Left colon (tissue), 2 donors: ENCODE results near the gene TNFRSF12A. TPM values are rescaled to one million over a fixed set of nuclear protein-coding genes. Genes with fewer than 3 reads are reported as not detected.
A peak's percentile ranks its signal among the peaks of the same experiment; 100 is the strongest.

Experiments
- ATAC-seq: fragments of 200-7000 bp; cut with Tn5 transposase; one replicate; pipeline ENCODE4 v1.9.1; 2020; ENCODE audit warnings: mild to moderate bottlenecking, moderate library complexity
- DNase-seq, 2 donors: peaks; one replicate each; pipeline ENCODE4 v3.0.0-alpha.2; 2020
- intact Hi-C, 2 donors: fragments of 100-400 bp; cut with DNase I in 1 of 2; cut with micrococcal nuclease in 1 of 2; formaldehyde crosslinking; loops; one replicate each; pipeline versions ENCODE4 v1.11.2 to v1.14.0; 2022; cut with DNase I, micrococcal nuclease
- long read RNA-seq: library from polyadenylated mRNA; unstranded; transcript quantifications from one replicate; pipeline ENCODE4 v2.0.0, GENCODE V29; 2021
- total RNA-seq, 2 donors: library from RNA; stranded (reverse); fragmentation: NEBNext Ultra II Directional; extraction: Animal tissue kit (Norgen Biotek cat#: 25700); gene quantifications; one replicate each; pipeline ENCODE4 v1.2.1, GENCODE V29; 2021
- donor health status: DM: no; HTN: no; CAD: no.
- donor health status: DM: yes; HTN: yes; CAD: no.

Gene TNFRSF12A
- total RNA-seq = 10 to 100 TPM; 10.5 to 19.3 TPM
- long read RNA-seq, transcript TNFRSF12A-201 (4 exons, 1,033 nt) = major isoform, 9 of 10 reads
- long read RNA-seq, partial matches to known transcripts = 0 of 10 reads
- long read RNA-seq, other reads (novel, unspliced or antisense) = 0 of 10 reads

- DNase-seq (peak; percentile 68 to 86), ATAC-seq (peak; percentile 53)
- intact Hi-C loops = no loop called here
These were observed at the start of gene TNFRSF12A for GRCh38 chr16:3020247-3020603. Gene TNFRSF12A (plus strand): TSS chr16:3020368. CDS start chr16:3020398, 30 bp downstream.

DNA sequence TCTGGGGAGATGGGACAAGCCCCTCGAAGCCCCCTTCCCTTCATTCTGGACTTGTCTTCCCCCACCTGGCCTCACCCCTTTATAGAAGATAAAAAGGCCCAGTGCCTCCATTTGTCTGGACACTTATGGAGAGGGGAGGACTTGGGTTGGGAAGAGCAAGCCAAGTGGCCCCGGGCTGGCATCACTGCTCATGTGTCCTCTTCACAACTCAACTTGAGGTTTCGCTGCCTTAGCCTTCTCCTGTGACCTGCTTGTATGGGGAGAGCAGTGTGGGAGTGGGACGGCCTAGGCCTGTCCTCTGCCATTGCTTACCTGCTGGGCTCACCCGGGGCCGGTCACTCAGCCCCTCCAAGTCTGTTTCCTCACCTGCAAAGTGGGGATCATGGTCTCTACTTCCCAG is 49.6 kb upstream of the TNFRSF12A start:
- no peak for ATAC-seq
- DNase-seq = no peak
- intact Hi-C loops = no loop called here

GRCh38 chr16:2971134-2971984 is 48.8 kb upstream of the TNFRSF12A start:
- ATAC-seq = no peak
- intact Hi-C loops = no loop called here
- no peak for DNase-seq

- DNase-seq (no peak), ATAC-seq (no peak)
- intact Hi-C loops = no loop called here
These were observed 48.0 kb upstream of the TNFRSF12A start for GRCh38 chr16:2971985-2972784.

DNA sequence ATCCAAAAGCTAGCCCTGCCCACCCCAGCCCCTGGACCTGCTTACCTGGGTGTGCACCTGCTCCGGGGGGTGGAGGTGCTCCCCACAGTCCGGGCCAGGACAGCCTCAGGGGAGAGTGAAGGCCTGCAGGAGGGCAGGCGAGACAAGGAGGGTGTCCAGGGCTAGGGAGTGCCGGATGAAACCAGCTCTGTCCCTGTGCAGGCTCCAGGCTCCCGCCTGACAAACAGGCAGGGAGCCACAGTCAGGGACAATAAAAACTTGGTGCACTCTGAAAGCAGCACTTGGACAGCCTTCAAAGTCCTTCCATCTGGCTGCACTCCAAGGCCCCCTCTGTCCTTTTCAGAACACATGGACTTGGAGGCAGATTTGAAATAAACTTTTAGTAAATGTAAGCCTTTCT is 47.1 kb upstream of the TNFRSF12A start:
- intact Hi-C loops = no loop called here
- ATAC-seq = no peak
- no peak for DNase-seq

DNA sequence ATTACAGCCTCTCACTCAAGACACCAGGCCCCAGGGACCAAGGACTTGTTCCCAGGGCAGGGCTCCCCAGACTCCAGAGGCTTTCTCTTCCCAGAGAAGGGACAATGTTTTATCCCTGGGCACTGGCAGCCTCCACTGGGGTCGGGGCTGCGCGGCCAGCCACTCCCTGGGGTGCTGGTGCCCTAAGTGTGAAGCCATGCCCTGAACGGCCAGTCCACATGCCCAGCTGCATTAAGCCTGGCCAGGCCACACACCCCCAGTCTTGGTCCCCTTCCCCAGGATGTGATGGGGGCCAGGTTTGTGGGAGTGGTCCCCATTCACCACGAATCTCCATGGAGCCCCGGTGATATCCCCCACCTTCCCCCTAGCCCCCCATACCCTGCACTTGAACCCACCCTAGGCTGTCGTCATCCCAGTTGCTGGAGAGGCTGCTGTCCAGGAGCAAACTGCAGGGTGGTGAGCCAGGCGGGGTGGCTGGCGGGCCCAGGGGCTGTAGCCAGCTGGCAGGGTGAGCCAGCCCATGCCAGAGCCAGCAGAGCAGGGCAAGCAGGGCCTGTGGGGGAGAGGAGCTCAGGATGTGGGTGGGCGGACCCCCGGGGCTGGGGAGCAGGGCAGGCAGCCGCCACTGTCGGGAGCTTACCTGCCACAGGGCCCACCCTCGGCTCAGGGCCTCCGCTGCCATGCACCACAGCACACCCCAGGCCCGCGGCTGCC is 46.4 kb upstream of the TNFRSF12A start:
- no peak for ATAC-seq
- no peak for DNase-seq
- intact Hi-C loops = no loop called here

DNA sequence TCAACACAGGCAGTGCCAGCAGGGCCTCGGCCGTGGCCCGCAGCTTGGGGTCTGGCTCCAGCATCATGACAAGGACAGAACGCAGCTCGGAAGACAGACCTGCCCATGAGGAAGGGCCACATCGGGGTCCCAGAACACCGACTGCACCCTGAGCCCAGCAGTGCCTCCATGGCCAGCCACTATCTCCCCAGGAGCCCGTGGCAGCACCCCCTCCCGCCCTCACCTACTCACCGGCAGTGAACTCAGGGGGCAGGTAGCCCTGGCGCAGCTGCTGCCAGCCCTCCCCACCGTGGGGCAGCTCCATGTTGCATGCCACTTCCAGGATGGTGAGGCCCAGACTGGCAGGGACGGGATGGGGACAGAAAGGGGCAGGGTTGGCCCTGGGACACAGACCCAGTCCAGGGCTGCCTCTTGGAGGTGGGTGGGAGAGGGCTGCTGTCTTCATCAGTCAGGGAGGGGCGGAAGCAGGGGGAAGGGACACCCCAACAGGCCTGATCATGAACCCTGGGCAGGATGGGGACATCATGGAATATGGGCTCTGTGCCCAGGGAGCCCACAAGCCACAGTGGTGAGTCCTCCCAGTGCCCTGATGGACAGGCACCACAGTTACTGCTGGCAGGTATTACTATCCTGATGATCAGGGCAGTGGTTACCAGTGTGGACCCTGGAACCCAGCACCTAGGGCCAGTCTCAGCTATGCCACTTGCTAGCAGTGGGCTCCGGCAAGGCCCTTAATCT is 45.7 kb upstream of the TNFRSF12A start:
- DNase-seq (no peak), ATAC-seq (no peak)
- intact Hi-C loops = no loop called here

GRCh38 chr16:2975161-2975795 is 44.9 kb upstream of the TNFRSF12A start:
- no peak for ATAC-seq
- intact Hi-C loops = no loop called here

GRCh38 chr16:2976201-2976600 is 44.0 kb upstream of the TNFRSF12A start:
- DNase-seq (no peak), ATAC-seq (no peak)
- intact Hi-C loops = no loop called here

More at GRCh38 chr16:2975161-2975795, 44.9 kb upstream of the TNFRSF12A start:
- no peak for DNase-seq

DNA sequence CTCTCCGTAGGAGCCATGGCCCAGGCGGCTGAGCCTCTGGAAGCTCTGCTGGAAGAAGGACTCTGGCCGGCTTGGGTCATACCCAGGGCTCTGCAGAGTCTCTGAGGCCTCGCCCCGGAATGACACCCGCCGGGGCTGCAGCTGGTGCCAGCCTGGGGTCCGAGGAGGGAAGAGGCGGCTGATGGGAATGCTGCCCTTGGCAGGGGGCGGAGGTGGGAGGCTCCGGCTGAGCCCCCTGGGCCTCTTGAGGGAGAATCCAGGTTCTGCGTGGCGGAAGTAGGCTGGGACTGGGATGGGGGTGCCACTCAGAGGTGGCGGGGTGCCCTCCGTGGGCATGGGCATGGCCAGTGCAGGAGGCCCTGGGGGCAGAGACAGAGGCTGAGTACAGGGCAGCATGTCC is 43.5 kb upstream of the TNFRSF12A start:
- ATAC-seq = no peak
- no peak for DNase-seq
- intact Hi-C loops = no loop called here

- DNase-seq (peak; percentile 64 to 65), ATAC-seq (peak; percentile 47)
- intact Hi-C loops = no loop called here
These were observed 42.7 kb upstream of the TNFRSF12A start for GRCh38 chr16:2977440-2977839.

DNA sequence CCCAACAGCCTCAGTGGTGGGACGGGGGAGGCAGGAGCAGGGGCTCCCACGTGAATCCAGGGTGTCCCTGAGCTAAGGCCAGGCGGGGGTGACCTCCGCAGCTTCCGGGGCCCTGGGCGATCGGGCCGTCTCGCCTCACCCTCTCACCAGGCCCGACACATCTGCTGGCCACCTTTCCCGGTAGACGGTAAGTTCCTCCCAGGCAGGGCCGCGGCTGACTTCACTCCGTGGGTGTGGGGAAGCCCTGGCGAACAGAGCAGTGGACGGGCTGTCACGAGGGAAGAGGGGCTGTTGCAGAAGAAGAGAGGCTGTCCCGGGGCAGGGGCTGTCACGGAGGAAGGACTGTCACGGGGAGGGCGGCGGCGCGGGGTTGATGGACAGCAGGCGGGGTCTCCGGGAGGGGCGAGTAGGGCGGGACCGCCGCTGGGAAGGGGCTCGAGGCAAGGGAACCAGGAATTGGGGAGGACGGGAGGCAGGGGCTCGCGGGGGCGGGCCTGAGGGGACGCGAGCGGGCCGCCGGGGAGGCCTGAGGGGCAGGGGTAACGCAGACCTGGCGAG is 40.4 kb upstream of the TNFRSF12A start:
- DNase-seq (peak in 1 of 2 donors; percentile 35), ATAC-seq (no peak)
- intact Hi-C loops = no loop called here

- DNase-seq (peak; percentile 84 to 95), ATAC-seq (peak; percentile 85)
- intact Hi-C loops = no loop called here
These were observed 39.7 kb upstream of the TNFRSF12A start, which contains the start of gene PKMYT1 for GRCh38 chr16:2980227-2981176. Gene PKMYT1 (minus strand): TSS chr16:2980446. CDS start chr16:2979657, 789 bp downstream.

- no peak for DNase-seq
- intact Hi-C loops = no loop called here
- no peak for ATAC-seq
These were observed 38.8 kb upstream of the TNFRSF12A start for GRCh38 chr16:2981177-2981898.

- DNase-seq (no peak), ATAC-seq (no peak)
- intact Hi-C loops = no loop called here
These were observed 38.3 kb upstream of the TNFRSF12A start for GRCh38 chr16:2981899-2982250.

DNA sequence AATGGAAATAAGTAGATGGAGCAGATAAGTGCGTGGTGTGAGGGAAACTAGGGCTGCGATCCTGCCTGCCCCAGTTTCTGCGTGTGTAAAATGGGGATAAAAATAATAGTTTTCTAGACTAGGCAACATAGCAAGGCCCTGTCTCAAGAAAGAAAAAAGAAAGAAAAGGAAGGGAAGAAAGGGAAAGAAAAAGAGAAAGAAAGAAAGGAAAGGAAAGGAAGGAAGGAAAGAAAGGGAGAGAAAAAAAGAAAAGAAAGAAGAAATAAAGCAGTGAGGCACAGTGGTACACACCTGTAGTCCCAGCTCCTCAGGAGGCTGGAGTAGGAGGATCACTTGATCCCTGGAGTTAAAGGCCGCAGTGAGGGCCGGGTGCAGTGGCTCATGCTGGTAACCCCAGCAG is 37.8 kb upstream of the TNFRSF12A start:
- intact Hi-C loops = no loop called here
- ATAC-seq = no peak
- no peak for DNase-seq
